Large intestine (tissue), 3 donors: ENCODE data around the gene FAM174C. TPM values are rescaled to one million over a fixed set of nuclear protein-coding genes. Genes with fewer than 3 reads are reported as not detected.
A peak's percentile ranks its signal among the peaks of the same experiment; 100 is the strongest.

Experiments used
- DNase-seq, 2 donors: peaks; one replicate each; pipeline versions ENCODE4 v3.0.0 to v3.0.0-alpha.2; 2013
- H3K27ac ChIP-seq: one replicate; pipeline ENCODE4 v1.5.1; 2013; ENCODE audit warnings: low read length
- H3K27me3 ChIP-seq: 2 replicates; pipeline ENCODE4 v1.6.1; 2013; ENCODE audit warnings: low read length; ENCODE audit not compliant: control insufficient read depth, insufficient read depth
- H3K36me3 ChIP-seq: 2 replicates; pipeline ENCODE4 v1.6.1; 2013; ENCODE audit warnings: low read length; ENCODE audit not compliant: control insufficient read depth, insufficient read depth
- H3K4me1 ChIP-seq: one replicate; pipeline ENCODE4 v1.6.1; 2013; ENCODE audit warnings: low read length; ENCODE audit not compliant: control insufficient read depth, insufficient read depth
- H3K4me3 ChIP-seq: one replicate; pipeline ENCODE4 v1.5.1; 2013; ENCODE audit warnings: low read length
- H3K9me3 ChIP-seq: one replicate; pipeline ENCODE4 v1.6.1; 2013; ENCODE audit warnings: mild to moderate bottlenecking, low read depth, low read length, moderate library complexity; ENCODE audit not compliant: control insufficient read depth
- WGBS: methylation state at CpG from one replicate; pipeline ENCODE4 v1.1.5; 2013; ENCODE audit warnings: low lambda C conversion rate; ENCODE audit not compliant: insufficient coverage; 5-methylcytosine and 5-hydroxymethylcytosine counted together
- polyA plus RNA-seq: library from polyadenylated mRNA; unstranded; fragments of 120-200 nt; gene quantifications from one replicate; pipeline ENCODE4 v1.2.1, GENCODE V29; 2013

The FAM174C gene
- polyA plus RNA-seq, 1 donor = 37.4 TPM

DNA sequence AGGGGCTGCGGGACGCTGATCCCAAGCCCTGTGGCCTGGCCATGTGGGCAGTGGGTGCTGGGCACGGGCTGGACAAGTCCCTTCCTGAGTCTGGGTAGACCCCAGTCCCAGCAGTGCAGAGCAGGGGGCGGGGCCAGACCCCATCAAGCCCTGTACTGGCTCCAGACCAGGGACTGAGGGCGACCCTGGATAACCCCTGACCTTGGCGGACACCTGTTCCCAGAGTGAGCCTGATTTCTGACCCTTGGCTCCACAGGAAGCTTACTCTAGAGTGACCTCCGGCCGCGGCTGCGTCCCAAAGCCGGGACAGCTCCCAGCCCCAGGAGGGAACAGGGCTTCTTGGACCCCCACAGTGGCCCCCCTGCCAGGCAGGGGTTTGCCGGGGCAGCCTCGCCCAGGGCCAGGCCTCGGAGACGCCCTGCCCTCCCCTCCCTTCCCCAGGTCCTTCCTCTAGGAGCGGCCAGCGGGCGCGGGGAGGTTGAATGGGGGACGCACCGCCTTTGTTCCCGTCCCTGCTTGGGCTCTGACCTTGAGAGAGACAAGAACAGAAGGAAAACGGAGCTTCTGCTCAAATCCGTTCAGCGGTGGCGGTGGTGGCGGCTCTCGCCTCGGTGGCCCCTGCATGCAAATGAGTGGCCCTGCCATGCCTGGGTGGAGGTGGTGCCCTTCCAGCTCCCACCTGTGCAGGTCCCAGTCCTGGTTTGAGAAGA lies 8.0 kb downstream of the FAM174C start:
- peaks cover 16% of the 10 kb centered on the region for H3K36me3 ChIP-seq
- no peak overlapping the region for H3K4me3 ChIP-seq
- H3K4me1 ChIP-seq = peaks cover 26% of the 10 kb centered on the region
- 100% methylated on average over 2 of the region's 29 CpGs for WGBS
- H3K27me3 ChIP-seq = peaks cover 10% of the 10 kb centered on the region
- peak overlapping the region; percentile 71 for H3K27ac ChIP-seq
- no peak for DNase-seq
- peaks cover 6% of the 10 kb centered on the region for H3K9me3 ChIP-seq

DNA sequence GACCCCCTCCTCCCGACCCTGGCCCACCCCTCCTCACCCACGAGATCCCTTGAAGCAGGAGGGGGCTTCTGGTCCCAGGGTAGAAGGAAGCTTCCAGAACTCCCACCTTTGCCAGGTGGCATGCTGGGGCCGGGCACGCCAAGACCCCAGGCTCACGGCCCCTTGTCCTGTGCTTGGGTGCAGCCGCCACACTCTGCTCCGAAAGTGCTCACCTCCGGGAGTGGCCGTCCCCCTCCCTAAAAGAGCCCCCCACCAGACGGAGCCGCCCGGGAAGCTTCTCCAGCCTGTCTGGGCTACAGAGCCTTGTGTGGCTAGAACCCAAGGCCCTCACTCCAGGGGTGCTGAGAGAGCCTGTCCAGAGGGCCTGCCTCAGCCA lies 8.6 kb downstream of the FAM174C start:
- H3K9me3 ChIP-seq = peaks cover 6% of the 10 kb centered on the region
- no peak overlapping the region for H3K4me3 ChIP-seq
- DNase-seq = no peak
- H3K27me3 ChIP-seq = peaks cover 10% of the 10 kb centered on the region
- WGBS = no CpG with 5 or more reads among the region's 12 CpGs
- H3K36me3 ChIP-seq = peaks cover 13% of the 10 kb centered on the region
- H3K4me1 ChIP-seq = peaks cover 26% of the 10 kb centered on the region
- H3K27ac ChIP-seq = peak overlapping the region; percentile 71

DNA sequence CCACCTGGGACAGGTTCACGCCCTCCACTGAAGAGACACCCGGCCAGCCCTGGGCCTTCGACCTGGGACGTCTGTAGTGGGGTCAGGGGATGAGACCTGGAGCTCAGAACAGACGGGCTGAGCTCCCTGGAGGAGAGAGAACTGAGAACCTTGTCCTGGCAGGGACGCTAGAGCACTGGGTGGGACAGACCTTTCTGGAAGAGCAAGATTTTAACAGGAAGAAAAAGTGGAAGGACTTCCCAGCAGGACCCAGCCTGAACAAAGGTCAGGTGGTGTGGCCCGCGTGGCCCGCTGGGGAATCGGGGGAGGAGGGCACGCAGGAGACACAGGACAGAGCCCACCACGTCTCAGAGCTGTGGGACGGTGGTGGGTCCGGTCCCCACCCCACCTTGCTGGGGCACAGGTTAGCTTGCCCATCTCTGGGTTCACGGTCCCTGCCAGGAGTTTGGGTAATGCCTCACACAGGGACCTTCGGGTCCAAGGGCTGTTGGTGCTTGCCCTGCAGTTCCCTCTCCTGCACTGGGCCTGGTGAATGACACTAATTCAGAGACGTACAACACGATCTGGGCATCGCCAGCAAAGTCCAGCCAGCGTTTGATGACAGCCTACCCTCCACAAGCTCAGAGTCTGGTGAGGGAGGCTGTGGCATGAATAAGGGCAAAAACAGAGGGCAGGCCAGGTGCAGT lies 9.1 kb downstream of the FAM174C start:
- Histone ChIP-seq H3K9me3 (peaks cover 6% of the 10 kb centered on the region), H3K4me3 (no peak overlapping the region), H3K27ac (peak overlapping the region; percentile 71), H3K4me1 (peaks cover 30% of the 10 kb centered on the region), H3K36me3 (peaks cover 7% of the 10 kb centered on the region), H3K27me3 (peaks cover 10% of the 10 kb centered on the region)
- DNase-seq = peak; percentile 73 to 92
- WGBS = no CpG with 5 or more reads among the region's 20 CpGs

DNA sequence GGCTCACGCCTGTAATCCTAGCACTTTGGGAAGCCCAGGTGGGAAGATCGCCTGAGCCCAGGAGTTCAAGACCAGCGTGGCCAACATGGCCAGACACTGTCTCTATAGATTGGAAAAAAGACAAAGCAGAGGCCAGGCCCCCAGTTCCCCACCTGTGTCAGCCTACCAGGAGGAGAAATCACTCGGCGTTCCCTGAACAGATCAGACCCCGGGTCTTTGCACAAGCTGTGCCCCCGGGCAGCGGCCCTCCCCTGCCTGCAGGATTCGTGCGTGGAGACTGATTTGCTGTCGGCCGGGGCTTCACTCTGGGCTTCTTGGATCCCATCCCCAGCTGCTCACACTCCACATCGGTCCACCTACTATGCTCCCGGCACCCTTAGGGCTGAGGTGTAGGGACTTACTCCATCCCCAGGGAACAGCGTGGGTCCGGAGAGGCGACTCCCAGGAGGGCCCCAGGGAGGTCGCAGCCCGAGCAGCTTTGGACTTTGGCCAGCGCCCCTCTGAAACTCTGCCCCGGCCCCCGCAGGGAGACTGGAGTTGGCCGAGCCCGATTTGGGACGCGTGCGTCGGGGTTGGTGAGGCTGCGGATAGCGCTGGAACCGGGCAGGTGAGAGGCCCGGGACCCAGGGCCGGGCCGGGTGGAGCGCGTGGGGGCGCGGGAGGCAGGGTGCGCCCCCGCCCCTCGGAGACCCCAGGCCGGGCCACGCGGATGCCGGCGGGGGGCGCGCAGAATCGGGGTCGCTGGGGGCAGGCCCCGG lies 9.8 kb downstream of the FAM174C start:
- Histone ChIP-seq H3K36me3 (peaks cover under 1% of the 10 kb centered on the region), H3K9me3 (peaks cover 6% of the 10 kb centered on the region), H3K27ac (peak overlapping the region; percentile 71), H3K4me3 (no peak overlapping the region), H3K27me3 (peaks cover 10% of the 10 kb centered on the region), H3K4me1 (peaks cover 36% of the 10 kb centered on the region)
- WGBS = no CpG with 5 or more reads among the region's 51 CpGs
- peak in 1 of 2 donors; percentile 60 for DNase-seq

DNA sequence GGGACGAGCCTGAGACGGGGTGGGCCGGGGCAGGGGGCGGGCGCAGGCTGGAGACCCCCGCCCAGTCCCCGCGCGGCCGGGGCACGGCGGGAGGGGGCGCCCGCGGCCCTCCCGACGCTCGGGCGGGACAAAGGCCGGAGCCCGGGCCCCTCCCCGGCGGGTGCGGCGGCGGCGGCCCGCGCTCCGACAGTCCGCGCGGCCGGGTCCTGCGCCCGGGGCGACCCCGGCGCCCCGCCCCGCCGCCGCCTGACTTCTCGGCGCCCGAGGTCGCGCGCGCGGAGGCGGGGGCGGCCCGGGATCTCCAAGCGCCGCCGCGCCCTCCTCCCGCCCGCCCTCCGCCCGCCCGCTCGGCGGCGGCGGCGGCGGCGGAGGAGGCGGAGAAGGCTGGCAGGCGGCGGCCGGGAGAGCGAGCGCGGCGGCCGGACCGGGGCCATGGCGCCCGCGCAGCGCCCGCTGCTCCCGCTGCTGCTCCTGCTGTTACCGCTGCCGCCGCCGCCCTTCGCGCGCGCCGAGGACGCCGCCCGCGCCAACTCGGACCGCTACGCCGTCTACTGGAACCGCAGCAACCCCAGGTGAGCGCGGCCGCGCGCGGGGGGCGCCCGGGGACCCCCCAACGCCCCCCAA lies 10.5 kb downstream of the FAM174C start, which contains the start of gene EFNA2:
EFNA2 (plus strand) TSS at position 137 of the 624 bp plus-strand sequence; CDS start at position 433, 296 bp downstream.
- H3K27ac ChIP-seq = peak within 1 kb of the TSS; percentile 77
- peaks cover 10% of the 10 kb centered on the region for H3K27me3 ChIP-seq
- peaks cover 43% of the 10 kb centered on the region for H3K4me1 ChIP-seq
- H3K4me3 ChIP-seq = peak within 1 kb of the TSS; percentile 67
- WGBS = no CpG with 5 or more reads among the region's 113 CpGs
- peaks cover 6% of the 10 kb centered on the region for H3K9me3 ChIP-seq
- peak in 1 of 2 donors; percentile 70 for DNase-seq
- no peaks in the 10 kb centered on the region for H3K36me3 ChIP-seq

DNA sequence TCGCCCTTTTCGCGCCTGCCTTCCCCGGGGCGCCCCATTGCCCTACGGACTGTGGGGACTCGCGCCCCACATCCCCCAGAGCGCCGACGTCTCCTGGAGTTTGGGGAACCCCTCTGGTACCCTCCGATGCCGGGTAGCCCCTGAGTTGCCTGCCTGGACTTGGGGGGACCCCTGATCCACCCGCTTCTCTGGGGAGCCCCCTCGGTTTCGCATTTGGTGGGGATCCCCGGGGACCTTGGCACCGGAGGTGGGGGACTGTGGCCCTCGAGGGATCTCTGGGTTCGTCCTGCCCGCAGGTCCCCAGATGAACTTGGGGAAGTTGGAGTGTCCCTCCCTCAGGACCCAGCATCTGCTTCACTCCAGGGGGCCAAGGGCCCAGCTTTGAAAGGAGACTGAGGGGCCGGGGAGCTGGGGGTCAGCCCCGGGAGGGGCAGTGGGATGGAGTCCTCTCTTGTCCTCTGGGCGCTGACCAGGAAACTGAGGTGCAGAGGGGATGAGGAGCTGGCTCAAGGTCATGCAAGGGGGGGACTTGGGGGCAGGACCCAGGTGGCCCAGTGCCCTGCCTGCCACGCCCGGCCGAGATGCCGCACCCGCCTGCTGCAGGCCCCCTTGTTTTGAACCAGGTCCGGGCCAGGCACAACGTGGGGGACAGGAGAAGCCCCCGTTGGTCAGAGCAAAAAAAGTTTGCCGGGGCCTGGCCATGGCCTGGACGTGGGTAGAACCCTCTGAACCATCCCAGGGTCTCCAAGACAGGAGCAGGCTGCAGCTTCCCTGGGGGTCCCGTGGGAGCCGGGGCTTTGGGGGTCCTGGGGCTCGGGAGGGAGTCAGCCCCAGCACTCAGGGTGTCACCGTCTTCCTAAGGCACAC lies 11.4 kb downstream of the FAM174C start:
- no peak for DNase-seq
- Histone ChIP-seq H3K36me3 (no peaks in the 10 kb centered on the region), H3K4me3 (peak overlapping the region; percentile 67), H3K9me3 (peaks cover 6% of the 10 kb centered on the region), H3K27ac (peak overlapping the region; percentile 77), H3K4me1 (peaks cover 51% of the 10 kb centered on the region), H3K27me3 (peaks cover 10% of the 10 kb centered on the region)
- WGBS = no CpG with 5 or more reads among the region's 38 CpGs

DNA sequence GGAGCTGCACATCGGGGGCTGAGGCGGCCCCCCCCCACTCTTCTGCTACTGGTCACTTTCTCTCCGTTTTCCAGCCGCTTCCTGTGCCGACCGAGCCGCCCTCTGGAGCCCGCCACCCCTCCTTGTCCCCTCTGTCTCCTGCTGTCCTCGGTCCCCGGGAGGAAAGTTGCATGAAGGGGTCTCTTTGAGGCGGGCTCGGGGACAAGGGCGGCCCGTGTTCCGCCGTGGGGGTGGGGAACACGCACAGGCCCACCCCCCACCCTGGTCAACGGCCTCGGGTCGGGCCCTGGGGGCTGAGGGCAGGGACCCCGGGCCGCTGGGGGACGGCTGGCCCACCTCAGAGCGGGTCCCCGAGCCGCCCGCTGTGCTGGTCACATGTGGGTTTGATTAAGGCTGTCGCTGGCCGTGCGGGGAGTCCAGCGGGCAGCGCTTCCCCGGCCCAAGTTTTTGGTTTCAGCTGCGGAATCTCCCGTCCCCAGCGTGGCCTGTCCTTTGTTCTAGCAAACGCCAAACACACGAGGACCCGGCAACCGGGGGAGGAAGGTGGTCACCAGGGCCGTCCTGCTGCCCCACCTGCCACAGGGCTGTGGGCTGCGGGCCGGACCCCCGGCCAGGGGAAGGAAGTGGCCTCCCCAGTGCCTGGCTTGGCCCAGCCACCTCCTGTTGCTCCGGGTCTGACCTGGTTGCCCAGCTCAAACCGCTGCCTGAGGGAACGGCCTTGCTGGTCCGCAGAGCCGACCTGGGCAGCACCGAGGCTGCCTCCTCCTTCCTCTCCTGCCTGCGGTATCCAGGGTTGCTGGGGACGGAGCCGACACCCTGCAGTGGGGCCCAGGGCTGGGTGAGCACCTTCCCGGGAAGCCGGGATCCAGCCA lies 12.3 kb downstream of the FAM174C start:
- no peak for DNase-seq
- peaks cover 58% of the 10 kb centered on the region for H3K4me1 ChIP-seq
- peaks cover 6% of the 10 kb centered on the region for H3K9me3 ChIP-seq
- no CpG with 5 or more reads among the region's 55 CpGs for WGBS
- H3K27ac ChIP-seq = peak overlapping the region; percentile 42
- no peaks in the 10 kb centered on the region for H3K36me3 ChIP-seq
- H3K27me3 ChIP-seq = peaks cover 10% of the 10 kb centered on the region
- H3K4me3 ChIP-seq = peak overlapping the region; percentile 67

DNA sequence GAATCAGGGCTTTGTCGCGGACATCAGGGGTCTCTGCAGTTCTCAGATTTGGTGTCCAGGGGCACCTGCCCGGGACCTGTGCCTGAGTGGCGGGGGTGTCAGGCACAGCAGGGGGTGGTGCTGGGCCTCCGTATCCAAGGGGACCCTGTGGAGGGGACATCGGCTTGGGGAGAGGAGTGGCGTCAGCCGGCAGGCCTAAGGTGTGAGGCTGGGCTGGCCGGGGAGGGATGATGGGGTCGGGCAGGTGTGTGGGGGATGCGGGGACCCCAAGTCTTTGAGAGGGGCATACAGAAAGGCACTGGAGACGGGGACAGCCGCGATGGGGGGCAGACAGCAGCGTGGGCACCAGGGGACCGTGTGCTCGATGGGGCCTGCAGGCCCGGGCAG lies 12.9 kb downstream of the FAM174C start:
- no peak for DNase-seq
- Histone ChIP-seq H3K9me3 (peaks cover 6% of the 10 kb centered on the region), H3K36me3 (no peaks in the 10 kb centered on the region), H3K27me3 (peaks cover 10% of the 10 kb centered on the region), H3K27ac (peak overlapping the region; percentile 42), H3K4me1 (peaks cover 58% of the 10 kb centered on the region), H3K4me3 (peak overlapping the region; percentile 67)
- whole genome bisulfite sequencing = no CpG with 5 or more reads among the region's 18 CpGs
